GM23338 (cell line): ENCODE data around the gene KIAA1755.

Experiments
- CREB1 ChIP-seq: fragments of 250-450 bp; sonication (Bioruptor Pico); IDR thresholded peaks from 2 replicates; pipeline ENCODE4 v1.5.0; 2020; ENCODE audit warnings: low read depth, mild to moderate bottlenecking, moderate library complexity
- CTCF ChIP-seq, 2 experiments: fragments of 200-600 bp in 1 of 2; sonication (generic) in 1 of 2; conservative IDR thresholded peaks; 2 replicates each; pipeline versions ENCODE4 v1.5.1 to v1.6.1; 2016 to 2017; ENCODE audit warnings: antibody characterized with exemption in 2 of 2, low read depth in 2 of 2, mild to moderate bottlenecking in 2 of 2, moderate library complexity in 1 of 2
- EZH2 ChIP-seq: fragments of 200-600 bp; sonication (generic); IDR thresholded peaks from one replicate; pipeline ENCODE4 v1.8.0; 2017; ENCODE audit warnings: antibody characterized with exemption, mild to moderate bottlenecking, low read depth; ENCODE audit not compliant: unreplicated experiment
- EZH2phosphoT487 ChIP-seq: fragments of 200-600 bp; sonication (generic); IDR thresholded peaks from one replicate; pipeline ENCODE4 v1.8.1; 2018; ENCODE audit warnings: antibody characterized with exemption; ENCODE audit not compliant: unreplicated experiment
- JUNB ChIP-seq: IDR thresholded peaks from one replicate; pipeline ENCODE4 v1.6.1; 2016; ENCODE audit warnings: antibody characterized with exemption; ENCODE audit not compliant: unreplicated experiment
- NANOG ChIP-seq: IDR thresholded peaks from 2 replicates; pipeline ENCODE4 v1.6.1; 2016; ENCODE audit warnings: antibody characterized with exemption, borderline replicate concordance
- POLR2AphosphoS5 ChIP-seq: IDR thresholded peaks from 2 replicates; pipeline ENCODE4 v1.6.1; 2016; ENCODE audit warnings: antibody characterized with exemption, low read depth
- STAT1 ChIP-seq: IDR thresholded peaks from one replicate; pipeline ENCODE4 v1.6.1; 2016; ENCODE audit warnings: antibody characterized with exemption; ENCODE audit not compliant: unreplicated experiment
- ZNF114 ChIP-seq: fragments of 250-450 bp; sonication (Bioruptor Pico); IDR thresholded peaks from 2 replicates; pipeline ENCODE4 v1.5.0; 2020; ENCODE audit warnings: mild to moderate bottlenecking, moderate library complexity
- ZNF331 ChIP-seq: fragments of 250-450 bp; sonication (Bioruptor Pico); IDR thresholded peaks from 2 replicates; pipeline ENCODE4 v1.5.0; 2020; ENCODE audit warnings: low read depth, mild to moderate bottlenecking, moderate library complexity
- TF ChIP-seq, protein P1 (sequence below): IDR thresholded peaks from one replicate; pipeline ENCODE4 v1.6.1; 2018; ENCODE audit warnings: antibody characterized with exemption; ENCODE audit not compliant: unreplicated experiment
- TF ChIP-seq, protein P2 (sequence below): IDR thresholded peaks from 2 replicates; pipeline ENCODE4 v1.6.1; 2016; ENCODE audit warnings: antibody characterized with exemption

DNA sequence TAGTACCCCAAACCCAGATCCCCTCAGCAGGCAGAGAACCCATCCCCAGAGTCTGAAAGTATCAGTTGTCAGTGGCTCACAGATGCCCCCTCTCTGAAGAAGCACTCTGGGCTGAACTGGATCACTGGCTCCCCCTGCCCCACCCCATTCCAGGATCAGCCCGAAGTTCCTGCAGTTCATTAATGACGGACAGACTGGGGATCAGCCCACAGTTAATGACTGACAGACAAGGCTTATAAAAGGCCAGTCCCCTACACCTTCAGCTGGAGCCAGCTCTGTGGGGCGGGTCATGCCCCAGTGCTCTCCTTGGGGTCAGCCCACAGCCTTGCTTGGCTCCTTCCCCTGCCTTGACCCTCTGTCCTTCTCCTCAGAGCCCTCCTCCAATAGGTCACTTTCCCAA is 21.7 kb downstream of the KIAA1755 start:
- TF ChIP-seq CTCF (conservative IDR thresholded peaks at IDR 0.05; ENCODE audit: low read depth in 2 of 2) (no peak), EZH2phosphoT487 (no peak), EZH2 (no peak), POLR2AphosphoS5 (no peak), ZNF331 (CRISPR knock-in tag) (no peak), JUNB (no peak), STAT1 (no peak), CREB1 (CRISPR knock-in tag) (no peak), NANOG (no peak), ZNF114 (CRISPR knock-in tag) (no peak)
- TF ChIP-seq, protein P1, sequence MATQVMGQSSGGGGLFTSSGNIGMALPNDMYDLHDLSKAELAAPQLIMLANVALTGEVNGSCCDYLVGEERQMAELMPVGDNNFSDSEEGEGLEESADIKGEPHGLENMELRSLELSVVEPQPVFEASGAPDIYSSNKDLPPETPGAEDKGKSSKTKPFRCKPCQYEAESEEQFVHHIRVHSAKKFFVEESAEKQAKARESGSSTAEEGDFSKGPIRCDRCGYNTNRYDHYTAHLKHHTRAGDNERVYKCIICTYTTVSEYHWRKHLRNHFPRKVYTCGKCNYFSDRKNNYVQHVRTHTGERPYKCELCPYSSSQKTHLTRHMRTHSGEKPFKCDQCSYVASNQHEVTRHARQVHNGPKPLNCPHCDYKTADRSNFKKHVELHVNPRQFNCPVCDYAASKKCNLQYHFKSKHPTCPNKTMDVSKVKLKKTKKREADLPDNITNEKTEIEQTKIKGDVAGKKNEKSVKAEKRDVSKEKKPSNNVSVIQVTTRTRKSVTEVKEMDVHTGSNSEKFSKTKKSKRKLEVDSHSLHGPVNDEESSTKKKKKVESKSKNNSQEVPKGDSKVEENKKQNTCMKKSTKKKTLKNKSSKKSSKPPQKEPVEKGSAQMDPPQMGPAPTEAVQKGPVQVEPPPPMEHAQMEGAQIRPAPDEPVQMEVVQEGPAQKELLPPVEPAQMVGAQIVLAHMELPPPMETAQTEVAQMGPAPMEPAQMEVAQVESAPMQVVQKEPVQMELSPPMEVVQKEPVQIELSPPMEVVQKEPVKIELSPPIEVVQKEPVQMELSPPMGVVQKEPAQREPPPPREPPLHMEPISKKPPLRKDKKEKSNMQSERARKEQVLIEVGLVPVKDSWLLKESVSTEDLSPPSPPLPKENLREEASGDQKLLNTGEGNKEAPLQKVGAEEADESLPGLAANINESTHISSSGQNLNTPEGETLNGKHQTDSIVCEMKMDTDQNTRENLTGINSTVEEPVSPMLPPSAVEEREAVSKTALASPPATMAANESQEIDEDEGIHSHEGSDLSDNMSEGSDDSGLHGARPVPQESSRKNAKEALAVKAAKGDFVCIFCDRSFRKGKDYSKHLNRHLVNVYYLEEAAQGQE = no peak
- TF ChIP-seq, protein P2, sequence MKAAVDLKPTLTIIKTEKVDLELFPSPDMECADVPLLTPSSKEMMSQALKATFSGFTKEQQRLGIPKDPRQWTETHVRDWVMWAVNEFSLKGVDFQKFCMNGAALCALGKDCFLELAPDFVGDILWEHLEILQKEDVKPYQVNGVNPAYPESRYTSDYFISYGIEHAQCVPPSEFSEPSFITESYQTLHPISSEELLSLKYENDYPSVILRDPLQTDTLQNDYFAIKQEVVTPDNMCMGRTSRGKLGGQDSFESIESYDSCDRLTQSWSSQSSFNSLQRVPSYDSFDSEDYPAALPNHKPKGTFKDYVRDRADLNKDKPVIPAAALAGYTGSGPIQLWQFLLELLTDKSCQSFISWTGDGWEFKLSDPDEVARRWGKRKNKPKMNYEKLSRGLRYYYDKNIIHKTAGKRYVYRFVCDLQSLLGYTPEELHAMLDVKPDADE = no peak
